Stimulated activated CD4-positive, alpha-beta T cell treated with anti-CD3 and anti-CD28 coated beads, TNF-alpha, amount 100 ng/mL, for 24 hours (primary cell): ENCODE data around the gene HSPB6.
"Not testable (repeated sequence)": the region's sequence is repeated elsewhere in the genome, so short reads cannot be mapped to it uniquely, and the experiment has no call there.

ENCODE experiments used
- DNase-seq, 3 experiments: peaks; one replicate each; pipeline ENCODE4 v3.0.0-alpha.2; 2020; ENCODE audit warnings: low read depth in 3 of 3

Gene HSPB6

DNA sequence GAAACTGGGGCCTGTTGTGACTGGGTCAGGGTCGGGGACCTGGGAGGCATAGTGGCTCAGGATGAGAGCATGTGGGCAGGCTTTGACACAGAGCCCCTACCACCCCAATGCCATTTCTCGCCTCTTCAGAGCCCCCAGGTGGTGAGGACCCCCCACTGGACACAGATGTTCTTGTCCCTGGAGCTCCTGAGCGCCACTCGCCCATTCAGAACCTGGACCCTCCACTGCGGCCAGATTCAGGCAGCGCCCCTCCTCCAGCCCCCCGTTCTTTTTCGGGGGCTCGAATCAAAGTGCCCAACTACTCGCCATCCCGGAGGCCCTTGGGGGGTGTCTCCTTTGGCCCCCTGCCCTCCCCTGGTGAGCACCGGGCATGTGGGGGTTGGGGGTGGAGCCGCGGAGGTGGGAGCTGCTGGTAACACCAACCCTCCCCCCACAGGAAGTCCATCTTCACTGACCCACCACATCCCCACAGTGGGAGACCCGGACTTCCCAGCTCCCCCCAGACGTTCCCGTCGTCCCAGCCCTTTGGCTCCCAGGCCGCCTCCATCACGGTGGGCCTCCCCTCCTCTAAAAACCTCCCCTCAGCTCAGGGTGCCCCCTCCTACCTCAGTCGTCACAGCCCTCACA, 24.9 kb downstream of the HSPB6 start:
- no peak for DNase-seq

DNA sequence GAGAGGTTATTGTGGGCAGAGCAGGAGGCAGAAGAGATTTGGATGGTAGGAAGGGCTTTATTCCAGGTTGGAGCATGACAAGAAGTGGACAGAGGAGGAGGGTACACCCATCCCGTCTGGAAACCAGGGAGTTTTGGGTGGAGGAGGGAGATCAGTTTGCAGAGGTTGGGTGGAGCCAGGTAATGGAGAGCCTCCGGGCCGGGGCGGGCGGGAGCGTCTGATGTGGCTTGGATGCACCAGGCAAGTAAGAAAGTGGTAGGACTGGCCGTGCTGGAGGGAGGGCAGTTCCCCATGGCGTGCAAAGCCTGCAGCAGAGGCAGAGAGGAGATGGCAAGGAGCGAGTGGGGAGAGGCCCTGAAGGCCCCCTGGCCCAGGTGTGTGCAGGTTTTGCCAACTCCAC, 25.5 kb downstream of the HSPB6 start:
- DNase-seq: no peak

DNA sequence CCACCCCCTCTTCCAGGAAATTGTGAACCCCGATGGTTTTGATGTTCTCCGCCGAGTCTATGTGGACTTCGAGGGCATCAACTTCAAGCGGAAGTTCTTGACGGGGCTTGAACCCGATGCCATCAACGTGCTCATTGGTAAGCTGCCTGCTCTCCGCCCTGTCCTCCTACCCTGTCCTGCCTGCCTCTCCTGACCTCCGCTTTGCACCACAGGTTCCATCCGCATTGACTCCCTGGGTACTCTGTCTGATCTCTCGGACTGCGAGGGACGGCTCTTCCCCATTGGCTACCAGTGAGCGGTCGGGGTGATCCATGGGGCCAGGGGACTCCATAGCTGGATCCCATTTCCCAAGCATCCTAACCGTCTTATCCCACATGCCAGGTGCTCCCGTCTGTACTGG, 26.5 kb downstream of the HSPB6 start:
- DNase-seq: no peak

DNA sequence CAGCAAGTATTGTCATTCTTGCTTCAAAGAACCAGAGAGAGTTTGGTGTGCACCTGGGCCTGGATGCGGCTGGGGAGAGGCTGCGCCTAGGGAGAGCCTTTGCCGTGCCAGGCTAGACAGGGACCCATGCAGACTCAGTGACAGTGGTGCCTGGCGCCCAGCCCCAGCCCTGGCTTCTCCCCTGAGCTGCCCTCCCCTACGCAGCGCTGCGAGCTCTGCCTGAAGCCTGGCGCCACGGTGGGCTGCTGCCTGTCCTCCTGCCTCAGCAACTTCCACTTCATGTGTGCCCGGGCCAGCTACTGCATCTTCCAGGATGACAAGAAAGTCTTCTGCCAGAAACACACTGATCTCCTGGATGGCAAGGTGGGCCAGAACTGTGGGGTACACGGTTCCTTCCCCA, 27.1 kb downstream of the HSPB6 start:
- no peak for DNase-seq

DNA sequence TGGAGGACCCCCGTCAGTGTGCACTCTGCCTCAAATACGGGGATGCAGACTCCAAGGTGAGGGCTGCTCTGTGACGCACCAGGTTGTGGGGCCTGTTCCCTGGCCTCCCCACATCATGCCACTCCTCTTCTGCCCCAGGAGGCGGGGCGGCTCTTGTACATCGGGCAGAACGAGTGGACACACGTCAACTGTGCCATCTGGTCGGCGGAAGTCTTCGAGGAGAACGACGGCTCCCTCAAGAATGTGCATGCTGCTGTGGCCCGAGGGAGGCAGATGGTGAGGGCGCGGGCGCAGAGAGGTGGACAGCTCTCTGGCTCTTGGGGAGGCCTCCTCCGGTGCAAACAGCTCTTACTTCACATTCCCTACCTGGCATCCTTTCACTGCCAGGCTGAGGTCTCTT, 27.8 kb downstream of the HSPB6 start:
- DNase-seq: no peak

DNA sequence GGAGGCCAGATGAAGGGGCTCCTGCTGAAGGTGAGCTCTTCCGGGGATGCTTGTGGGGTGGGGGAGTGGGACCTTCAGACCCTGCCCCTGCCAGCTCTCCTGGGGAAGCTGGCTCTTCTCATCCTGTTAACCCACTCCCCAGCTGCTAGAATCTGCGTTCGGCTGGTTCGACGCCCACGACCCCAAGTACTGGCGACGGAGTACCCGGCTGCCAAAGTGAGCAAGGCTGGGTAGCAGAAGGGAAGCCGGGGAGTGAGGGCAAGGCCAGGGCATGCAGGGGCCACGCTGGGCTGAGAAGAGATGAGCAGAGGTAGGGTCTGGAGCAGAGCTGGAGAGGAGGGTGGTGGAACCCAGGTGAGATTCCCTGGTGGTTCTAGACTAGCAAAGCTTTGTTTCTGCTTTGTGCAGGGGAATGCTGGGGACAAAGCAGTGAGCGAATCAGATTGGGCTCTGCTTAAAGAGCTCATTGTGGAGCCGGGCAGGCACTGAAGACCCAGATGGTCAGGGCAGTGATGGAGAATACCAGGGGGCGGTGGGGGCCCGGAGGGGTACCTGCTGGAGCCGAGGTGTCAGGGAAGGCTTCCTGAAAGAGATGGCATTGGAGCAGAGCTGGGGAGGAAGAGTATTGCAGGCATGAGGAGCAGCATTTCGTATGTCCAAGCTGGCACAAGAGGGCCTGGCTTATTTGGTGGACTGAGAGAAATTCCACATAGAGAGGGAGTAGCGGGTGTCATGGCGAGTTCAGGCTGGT, 28.7 kb downstream of the HSPB6 start:
- DNase-seq: no peak

DNA sequence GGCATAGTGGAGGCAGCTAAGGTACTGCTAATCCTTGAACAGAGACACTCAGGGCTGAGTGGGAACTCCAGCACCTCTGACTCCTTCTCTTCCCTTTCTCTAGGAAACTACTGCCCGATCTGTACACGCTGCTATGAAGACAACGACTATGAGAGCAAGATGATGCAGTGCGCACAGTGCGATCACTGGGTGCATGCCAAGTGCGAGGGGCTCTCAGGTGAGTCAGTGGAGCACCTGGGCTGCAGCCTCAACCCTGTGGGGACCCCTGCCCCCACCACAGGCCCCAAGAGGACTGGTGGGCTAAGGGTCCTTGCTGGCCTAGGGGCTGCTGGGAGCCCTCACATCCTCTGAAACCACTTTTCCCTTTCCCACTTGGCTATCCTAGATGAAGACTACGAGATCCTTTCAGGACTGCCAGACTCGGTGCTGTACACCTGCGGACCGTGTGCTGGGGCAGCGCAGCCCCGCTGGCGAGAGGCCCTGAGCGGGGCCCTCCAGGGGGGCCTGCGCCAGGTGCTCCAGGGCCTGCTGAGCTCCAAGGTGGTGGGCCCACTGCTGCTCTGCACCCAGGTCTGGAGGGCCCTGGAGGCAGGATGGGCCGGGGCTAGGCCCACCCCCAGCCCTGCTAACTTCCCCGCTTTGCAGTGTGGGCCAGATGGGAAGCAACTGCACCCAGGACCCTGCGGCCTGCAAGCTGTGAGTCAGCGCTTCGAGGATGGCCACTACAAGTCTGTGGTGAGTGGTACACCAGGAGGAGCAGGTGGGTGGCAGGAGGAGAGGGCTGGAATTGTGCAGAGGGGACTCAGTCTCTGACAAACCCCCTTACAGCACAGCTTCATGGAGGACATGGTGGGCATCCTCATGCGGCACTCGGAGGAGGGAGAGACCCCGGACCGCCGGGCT, 29.5 kb downstream of the HSPB6 start:
- no peak for DNase-seq

DNA sequence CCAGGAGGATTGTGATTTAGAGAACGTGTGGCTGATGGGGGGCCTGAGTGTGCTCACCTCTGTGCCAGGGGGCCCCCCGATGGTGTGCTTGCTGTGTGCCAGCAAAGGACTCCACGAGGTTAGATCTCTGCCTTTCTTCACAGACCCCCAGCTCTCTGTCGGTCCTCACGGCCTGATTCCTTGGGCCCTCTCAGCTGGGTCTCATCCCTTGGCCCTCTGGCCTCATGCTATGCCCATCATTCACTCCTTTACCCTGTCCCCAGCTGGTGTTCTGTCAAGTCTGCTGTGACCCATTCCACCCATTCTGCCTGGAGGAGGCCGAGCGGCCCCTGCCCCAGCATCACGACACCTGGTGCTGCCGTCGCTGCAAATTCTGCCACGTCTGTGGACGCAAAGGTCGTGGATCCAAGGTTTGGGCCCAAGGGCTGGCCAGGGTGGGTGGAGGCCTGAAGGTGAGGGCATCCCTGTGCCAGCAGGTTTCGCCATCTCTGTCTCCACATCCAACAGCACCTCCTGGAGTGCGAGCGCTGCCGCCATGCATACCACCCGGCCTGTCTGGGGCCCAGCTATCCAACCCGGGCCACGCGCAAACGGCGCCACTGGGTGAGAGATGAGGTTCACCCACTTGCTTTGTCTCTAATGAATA, 31.5 kb downstream of the HSPB6 start:
- no peak for DNase-seq

DNA sequence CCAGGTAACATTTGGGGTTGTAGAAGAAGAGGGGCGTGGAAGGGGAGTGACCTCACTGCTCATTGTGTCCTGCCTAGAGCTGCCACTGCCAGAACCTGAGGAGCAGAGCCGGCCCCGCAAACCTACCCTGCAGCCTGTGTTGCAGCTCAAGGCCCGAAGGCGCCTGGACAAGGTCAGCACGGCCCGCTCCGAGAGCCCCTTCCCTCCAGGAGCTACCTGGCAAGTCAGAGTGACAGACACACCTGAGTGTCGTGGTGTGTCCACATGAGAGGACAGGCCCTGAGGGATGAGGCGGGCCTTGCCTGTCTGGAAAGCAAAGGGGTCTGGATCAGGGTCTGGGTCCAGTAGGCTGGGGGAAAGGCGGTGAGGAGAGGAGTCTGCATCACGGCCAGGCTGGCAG, 32.3 kb downstream of the HSPB6 start:
- no peak for DNase-seq

DNA sequence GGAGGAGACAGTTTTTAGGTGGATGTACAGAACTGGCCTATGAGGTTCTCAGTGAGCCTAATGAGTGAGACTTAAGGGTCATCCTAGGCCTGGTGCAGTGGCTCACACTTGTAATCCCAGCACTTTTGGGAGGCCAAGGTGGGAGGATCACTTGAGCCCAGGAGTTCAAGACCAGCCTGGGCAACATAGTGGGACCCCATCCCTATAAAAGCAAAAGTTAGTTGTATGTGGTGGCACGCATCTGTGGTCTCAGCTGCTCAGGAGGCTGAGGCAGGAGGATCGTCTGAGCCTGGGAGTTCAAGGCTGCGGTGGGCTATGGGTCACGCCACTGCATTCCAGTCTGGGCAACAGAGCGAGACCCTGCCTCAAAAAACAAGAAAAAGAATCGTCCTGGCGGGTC, 32.7 kb downstream of the HSPB6 start:
- not testable (repeated sequence) for DNase-seq

DNA sequence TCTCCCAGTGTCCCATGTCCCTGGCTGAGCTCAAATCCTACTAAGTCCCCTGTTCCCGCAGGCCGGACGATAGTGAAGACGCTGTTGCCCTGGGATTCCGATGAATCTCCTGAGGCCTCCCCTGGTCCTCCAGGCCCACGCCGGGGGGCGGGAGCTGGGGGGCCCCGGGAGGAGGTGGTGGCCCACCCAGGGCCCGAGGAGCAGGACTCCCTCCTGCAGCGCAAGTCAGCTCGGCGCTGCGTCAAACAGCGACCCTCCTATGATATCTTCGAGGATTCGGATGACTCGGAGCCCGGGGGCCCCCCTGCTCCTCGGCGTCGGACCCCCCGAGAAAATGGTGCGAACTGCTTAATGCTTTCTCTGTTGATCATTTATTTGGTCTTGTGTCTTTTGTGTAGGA, 33.2 kb downstream of the HSPB6 start:
- DNase-seq: no peak

DNA sequence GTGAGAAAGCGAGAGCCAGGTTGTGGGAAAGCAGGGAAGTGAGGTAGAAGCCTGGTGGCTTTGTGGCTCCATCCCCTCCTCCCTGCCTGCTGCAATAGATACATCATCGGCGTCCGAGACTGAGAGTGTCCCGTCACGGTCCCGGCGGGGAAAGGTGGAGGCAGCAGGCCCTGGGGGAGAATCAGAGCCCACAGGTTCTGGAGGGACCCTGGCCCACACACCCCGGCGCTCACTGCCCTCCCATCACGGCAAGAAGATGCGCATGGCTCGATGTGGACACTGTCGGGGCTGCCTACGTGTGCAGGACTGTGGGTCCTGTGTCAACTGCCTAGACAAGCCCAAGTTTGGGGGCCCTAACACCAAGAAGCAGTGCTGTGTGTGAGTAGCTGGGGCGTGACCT, 33.9 kb downstream of the HSPB6 start:
- DNase-seq: no peak

DNA sequence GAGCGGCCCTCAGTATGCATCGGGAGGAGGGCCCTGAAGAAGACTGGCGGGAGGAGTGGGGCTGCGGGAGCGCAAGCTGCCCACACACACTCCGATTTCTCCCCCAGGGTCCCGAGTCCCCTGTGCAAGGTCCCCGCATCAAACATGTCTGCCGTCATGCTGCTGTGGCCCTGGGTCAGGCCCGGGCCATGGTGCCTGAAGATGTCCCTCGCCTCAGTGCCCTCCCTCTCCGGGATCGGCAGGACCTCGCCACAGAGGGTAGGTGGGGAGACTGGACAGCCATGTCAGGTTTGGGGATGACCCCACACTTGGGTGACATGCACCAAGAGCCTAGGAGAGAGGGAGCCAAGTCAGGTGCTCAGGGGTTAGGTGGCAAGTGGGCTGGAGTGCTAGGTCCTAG, 34.4 kb downstream of the HSPB6 start:
- no peak for DNase-seq

DNA sequence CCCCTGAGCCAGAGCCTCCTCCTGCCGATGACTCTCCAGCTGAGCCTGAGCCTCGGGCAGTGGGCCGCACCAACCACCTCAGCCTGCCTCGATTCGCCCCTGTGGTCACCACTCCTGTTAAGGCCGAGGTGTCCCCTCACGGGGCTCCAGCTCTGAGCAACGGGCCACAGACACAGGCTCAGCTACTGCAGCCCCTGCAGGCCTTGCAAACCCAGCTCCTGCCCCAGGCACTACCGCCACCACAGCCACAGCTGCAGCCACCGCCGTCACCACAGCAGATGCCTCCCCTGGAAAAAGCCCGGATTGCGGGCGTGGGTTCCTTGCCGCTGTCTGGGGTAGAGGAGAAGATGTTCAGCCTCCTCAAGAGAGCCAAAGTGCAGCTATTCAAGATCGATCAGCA, 35.5 kb downstream of the HSPB6 start:
- no peak for DNase-seq

DNA sequence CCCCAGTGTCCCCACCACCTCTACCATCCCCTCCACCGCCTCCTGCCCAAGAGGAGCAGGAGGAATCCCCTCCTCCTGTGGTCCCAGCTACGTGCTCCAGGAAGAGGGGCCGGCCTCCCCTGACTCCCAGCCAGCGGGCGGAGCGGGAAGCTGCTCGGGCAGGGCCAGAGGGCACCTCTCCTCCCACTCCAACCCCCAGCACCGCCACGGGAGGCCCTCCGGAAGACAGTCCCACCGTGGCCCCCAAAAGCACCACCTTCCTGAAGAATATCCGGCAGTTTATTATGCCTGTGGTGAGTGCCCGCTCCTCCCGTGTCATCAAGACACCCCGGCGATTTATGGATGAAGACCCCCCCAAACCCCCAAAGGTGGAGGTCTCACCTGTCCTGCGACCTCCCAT, 36.2 kb downstream of the HSPB6 start:
- DNase-seq: no peak

DNA sequence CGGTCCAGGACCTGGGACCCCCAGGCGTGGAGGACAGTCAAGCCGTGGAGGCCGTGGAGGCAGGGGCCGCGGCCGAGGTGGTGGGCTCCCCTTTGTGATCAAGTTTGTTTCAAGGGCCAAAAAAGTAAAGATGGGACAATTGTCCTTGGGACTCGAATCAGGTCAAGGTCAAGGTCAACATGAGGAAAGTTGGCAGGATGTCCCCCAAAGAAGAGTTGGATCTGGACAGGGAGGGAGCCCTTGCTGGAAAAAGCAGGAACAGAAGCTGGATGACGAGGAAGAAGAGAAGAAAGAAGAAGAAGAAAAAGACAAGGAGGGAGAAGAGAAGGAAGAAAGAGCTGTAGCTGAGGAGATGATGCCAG, 36.7 kb downstream of the HSPB6 start:
- no peak for DNase-seq

DNA sequence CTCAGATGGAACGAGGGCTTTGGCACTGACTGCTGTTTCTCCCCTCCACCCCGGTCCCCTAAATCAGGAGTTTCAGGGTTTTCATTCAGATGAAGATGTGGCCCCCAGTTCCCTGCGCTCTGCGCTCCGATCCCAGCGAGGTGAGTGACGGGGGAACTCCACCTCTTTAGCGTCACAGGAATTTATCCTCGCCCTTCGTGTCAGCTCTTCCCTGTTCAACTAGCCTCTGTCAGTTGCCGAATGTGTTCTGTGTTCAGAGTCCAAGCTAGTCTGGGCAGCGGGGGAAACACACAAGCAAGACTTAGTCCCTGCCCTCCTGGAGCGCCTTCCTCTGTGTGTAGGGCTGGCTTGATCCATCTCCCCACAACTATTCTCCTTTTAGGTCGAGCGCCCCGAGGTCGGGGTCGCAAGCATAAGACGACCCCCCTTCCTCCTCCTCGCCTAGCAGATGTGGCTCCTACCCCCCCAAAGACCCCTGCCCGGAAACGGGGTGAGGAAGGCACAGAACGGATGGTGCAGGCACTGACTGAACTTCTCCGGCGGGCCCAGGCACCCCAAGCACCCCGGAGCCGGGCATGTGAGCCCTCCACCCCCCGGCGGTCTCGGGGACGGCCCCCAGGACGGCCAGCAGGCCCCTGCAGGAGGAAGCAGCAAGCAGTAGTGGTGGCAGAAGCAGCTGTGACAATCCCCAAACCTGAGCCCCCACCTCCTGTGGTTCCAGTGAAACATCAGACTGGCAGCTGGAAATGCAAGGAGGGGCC, 37.2 kb downstream of the HSPB6 start:
- DNase-seq: no peak

DNA sequence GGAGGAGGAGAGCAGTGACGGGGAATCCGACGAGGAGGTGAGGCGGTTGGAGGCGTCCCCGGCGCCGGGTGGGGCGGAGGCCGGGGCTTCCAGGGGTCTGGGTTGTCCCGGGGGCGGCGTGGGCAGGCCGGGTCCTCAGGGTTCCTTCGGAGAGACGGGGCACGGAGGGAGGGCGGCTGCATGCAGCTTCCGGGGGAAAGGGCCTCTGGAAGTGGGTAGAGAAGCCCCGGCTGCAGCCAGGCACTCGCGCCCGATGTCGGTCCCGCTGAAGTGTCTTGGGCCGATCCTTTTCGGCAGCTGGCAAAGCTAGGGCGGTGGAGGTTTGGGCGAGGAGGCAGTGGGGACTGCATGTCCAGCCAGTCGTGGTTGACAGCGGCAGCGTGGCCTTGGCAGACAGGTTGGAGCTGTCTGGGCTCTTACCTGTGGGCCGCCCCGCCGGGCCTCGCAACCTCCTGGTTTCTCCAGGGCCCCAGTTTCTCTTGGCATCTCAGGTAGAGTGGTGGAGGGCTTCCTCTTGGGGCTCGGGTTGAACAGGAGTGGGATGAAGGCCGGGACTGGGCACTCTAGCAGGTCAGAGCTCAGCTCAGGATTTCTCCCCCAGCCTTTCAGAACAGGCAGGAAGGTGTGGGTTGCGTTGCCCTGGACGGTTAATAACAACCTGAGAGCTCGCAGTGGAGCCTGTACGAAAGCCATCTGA, 38.3 kb downstream of the HSPB6 start:
- DNase-seq: peak in 1 of 3 experiments; percentile 66

DNA sequence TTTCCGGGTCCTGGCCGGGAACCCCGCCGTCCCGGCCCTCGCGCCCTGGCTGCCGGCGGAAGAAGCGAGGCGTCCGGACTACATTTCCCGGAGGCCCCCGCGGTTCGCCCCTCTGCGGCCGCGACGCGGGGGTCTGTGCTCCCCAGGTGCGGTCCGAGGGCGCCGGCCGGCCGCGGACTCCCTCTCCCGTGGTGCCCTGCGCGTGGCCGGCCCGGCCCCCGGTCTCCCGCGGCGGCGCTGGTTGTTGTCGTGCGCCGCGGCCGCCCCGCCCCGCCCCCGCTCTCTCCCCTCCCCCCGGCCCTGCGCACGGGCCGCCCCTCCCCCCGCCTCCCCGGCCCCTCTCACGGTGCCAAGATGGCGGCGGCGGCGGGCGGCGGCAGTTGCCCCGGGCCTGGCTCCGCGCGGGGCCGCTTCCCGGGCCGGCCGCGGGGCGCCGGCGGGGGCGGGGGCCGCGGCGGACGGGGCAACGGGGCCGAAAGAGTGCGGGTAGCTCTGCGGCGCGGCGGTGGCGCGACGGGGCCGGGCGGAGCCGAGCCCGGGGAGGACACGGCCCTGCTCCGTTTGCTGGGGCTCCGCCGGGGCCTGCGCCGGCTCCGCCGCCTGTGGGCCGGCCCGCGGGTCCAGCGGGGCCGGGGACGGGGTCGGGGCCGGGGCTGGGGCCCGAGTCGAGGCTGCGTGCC, 39.0 kb downstream of the HSPB6 start, which contains the start of gene KMT2B:
TSS of gene KMT2B (plus strand) at position 339 of the 680 bp plus-strand sequence. CDS start at position 355, 16 bp downstream.
- DNase-seq: no peak
